Measurements from ENCODE around the gene SPRY4. TPM values are rescaled to one million over a fixed set of nuclear protein-coding genes. Genes with fewer than 3 reads are reported as not detected.

SPRY4 gene
- polyA plus RNA-seq, 2 of the 4 experiments (the other 2 are of a cell fraction), result 3.4 to 5.7 TPM

- Histone ChIP-seq H3K4me1 (no peaks in the 10 kb centered on the region), H3K4me3 (no peak overlapping the region), H3K9me3 (no peaks in the 10 kb centered on the region), H3K27ac (no peak overlapping the region), H3K4me2 (no peak overlapping the region)
- POLR2A ChIA-PET, result no interaction called here
- no peak for DNase-seq (ENCODE audit: low read depth in 1 of 2, low spot score in 1 of 2)
- FAIRE-seq, result no peak
- CTCF ChIA-PET, result interaction anchor here (0.9 to 1.1 kb wide), 2 partner anchors 18 to 146 kb away, joined by 3 read pairs; no protein-coding TSS in a partner anchor
- 46% methylated on average over 3 of the region's 3 CpGs for WGBS (ENCODE audit: missing lambda C conversion rate)
- no peak for ATAC-seq
- no peak for TF ChIP-seq HMGXB4 (CRISPR knock-in tag; IDR thresholded peaks at IDR 0.05; ENCODE audit: borderline replicate concordance)
- no peak for TF ChIP-seq MAZ (IDR thresholded peaks at IDR 0.05; ENCODE audit: borderline replicate concordance, low read depth, low read length)
- no peak for TF ChIP-seq CEBPB (IDR thresholded peaks at IDR 0.05)
- TF ChIP-seq FOXS1 (CRISPR knock-in tag; IDR thresholded peaks at IDR 0.05), result no peak
- no peak for TF ChIP-seq TP53 (CRISPR knock-in tag; IDR thresholded peaks at IDR 0.05)
- TF ChIP-seq RNF2 (IDR thresholded peaks at IDR 0.05; ENCODE audit: borderline replicate concordance, low read depth), result no peak
- TF ChIP-seq CTCF (IDR thresholded peaks at IDR 0.05), result no peak
- TF ChIP-seq FOSB (CRISPR knock-in tag; IDR thresholded peaks at IDR 0.05), result no peak
- TF ChIP-seq CBX2 (IDR thresholded peaks at IDR 0.05; ENCODE audit: borderline replicate concordance, low read depth), result no peak
- TF ChIP-seq SMC3 (IDR thresholded peaks at IDR 0.05), result no peak
- no peak for TF ChIP-seq KDM5A (IDR thresholded peaks at IDR 0.05)
- no peak for TF ChIP-seq CBX8 (IDR thresholded peaks at IDR 0.05)
- TF ChIP-seq, protein P1, sequence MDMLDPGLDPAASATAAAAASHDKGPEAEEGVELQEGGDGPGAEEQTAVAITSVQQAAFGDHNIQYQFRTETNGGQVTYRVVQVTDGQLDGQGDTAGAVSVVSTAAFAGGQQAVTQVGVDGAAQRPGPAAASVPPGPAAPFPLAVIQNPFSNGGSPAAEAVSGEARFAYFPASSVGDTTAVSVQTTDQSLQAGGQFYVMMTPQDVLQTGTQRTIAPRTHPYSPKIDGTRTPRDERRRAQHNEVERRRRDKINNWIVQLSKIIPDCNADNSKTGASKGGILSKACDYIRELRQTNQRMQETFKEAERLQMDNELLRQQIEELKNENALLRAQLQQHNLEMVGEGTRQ (IDR thresholded peaks at IDR 0.05), result no peak
- TF ChIP-seq, protein P2, sequence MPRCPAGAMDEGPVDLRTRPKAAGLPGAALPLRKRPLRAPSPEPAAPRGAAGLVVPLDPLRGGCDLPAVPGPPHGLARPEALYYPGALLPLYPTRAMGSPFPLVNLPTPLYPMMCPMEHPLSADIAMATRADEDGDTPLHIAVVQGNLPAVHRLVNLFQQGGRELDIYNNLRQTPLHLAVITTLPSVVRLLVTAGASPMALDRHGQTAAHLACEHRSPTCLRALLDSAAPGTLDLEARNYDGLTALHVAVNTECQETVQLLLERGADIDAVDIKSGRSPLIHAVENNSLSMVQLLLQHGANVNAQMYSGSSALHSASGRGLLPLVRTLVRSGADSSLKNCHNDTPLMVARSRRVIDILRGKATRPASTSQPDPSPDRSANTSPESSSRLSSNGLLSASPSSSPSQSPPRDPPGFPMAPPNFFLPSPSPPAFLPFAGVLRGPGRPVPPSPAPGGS (IDR thresholded peaks at IDR 0.05), result no peak
- TF ChIP-seq TFCP2L1 (CRISPR knock-in tag; IDR thresholded peaks at IDR 0.05), result no peak
Observed at GRCh38 chr5:142263346-142263745, 61.5 kb downstream of the SPRY4 start.

- no peak for ATAC-seq
- Histone ChIP-seq H3K4me1 (no peaks in the 10 kb centered on the region), H3K4me2 (no peak overlapping the region), H3K9me3 (no peaks in the 10 kb centered on the region), H3K4me3 (no peak overlapping the region), H3K27ac (no peak overlapping the region)
- DNase-seq (ENCODE audit: low read depth in 1 of 2, low spot score in 1 of 2), result no peak
- TF ChIP-seq CHD4 (IDR thresholded peaks at IDR 0.05; ENCODE audit: borderline replicate concordance), result no peak
- TF ChIP-seq CTCF (IDR thresholded peaks at IDR 0.05), result no peak
- no peak for TF ChIP-seq ZC3H11A (IDR thresholded peaks at IDR 0.05)
- TF ChIP-seq EHMT2 (IDR thresholded peaks at IDR 0.05; ENCODE audit: low read depth), result no peak
- TF ChIP-seq RNF2 (IDR thresholded peaks at IDR 0.05; ENCODE audit: borderline replicate concordance, low read depth), result no peak
- FAIRE-seq, result no peak
- ChIA-PET POLR2A (no interaction called here), CTCF (interaction anchor here (0.8 to 1.1 kb wide), 3 partner anchors 19 to 147 kb away, joined by 3 read pairs; no protein-coding TSS in a partner anchor)
- WGBS (ENCODE audit: missing lambda C conversion rate), result 90% methylated on average over 6 of the region's 6 CpGs
Observed at GRCh38 chr5:142262683-142263082, 62.1 kb downstream of the SPRY4 start.

Small RNAs within 50 kb of the gene (small RNA-seq; reads per million reads assigned to genes)
- 0 reads per million in 6 experiments for gene RF02038
- gene RF02039, result 0 reads per million in 6 experiments

Other genes with a start within 250 kb of the SPRY4 start
- 33.4 and 42.4 TPM in 2 replicates for gene NDFIP1, start 216.2 kb downstream of the SPRY4 start, polyA plus RNA-seq (2011; rRNA removed)
- 43.8 to 58.0 TPM (median 57.4 TPM) in 3 replicates for gene NDFIP1, start 216.2 kb downstream of the SPRY4 start, polyA plus RNA-seq (2017; fragmentation: RNase III; extraction: RNeasy Plus Mini Kit Qiagen cat#74134 plus additional on column Dnase treatment)

Measured in A549 (cell line).